HEK293T (cell line): ENCODE measurements around the gene SPC25.

ENCODE experiments used
- ARNT ChIP-seq: fragments of 450-650 bp; IDR thresholded peaks from 2 replicates; pipeline ENCODE4 v1.6.1; 2017; ENCODE audit warnings: mild to moderate bottlenecking
- BHLHE40 ChIP-seq: fragments of 450-650 bp; IDR thresholded peaks from 2 replicates; pipeline ENCODE4 v1.6.1; 2016; ENCODE audit warnings: mild to moderate bottlenecking, moderate library complexity, borderline replicate concordance
- ELF4 ChIP-seq: fragments of 450-650 bp; IDR thresholded peaks from 2 replicates; pipeline ENCODE4 v1.6.1; 2017; ENCODE audit warnings: antibody characterized with exemption
- FOXK2 ChIP-seq: fragments of 450-650 bp; IDR thresholded peaks from 2 replicates; pipeline ENCODE4 v1.6.1; 2016; ENCODE audit warnings: mild to moderate bottlenecking
- FOXM1 ChIP-seq: fragments of 450-650 bp; IDR thresholded peaks from 2 replicates; pipeline ENCODE4 v1.6.1; 2017; ENCODE audit warnings: mild to moderate bottlenecking, borderline replicate concordance
- HDGF ChIP-seq: fragments of 450-650 bp; IDR thresholded peaks from 2 replicates; pipeline ENCODE4 v1.6.1; 2017; ENCODE audit warnings: antibody characterized with exemption, borderline replicate concordance
- PKNOX1 ChIP-seq: fragments of 450-650 bp; IDR thresholded peaks from 2 replicates; pipeline ENCODE4 v1.6.1; 2016
- SUZ12 ChIP-seq: fragments of 450-650 bp; IDR thresholded peaks from 2 replicates; pipeline ENCODE4 v1.6.1; 2016; ENCODE audit warnings: mild to moderate bottlenecking
- TARDBP ChIP-seq: fragments of 450-650 bp; IDR thresholded peaks from 2 replicates; pipeline ENCODE4 v1.6.1; 2016
- ZNF384 ChIP-seq: fragments of 450-650 bp; IDR thresholded peaks from 2 replicates; pipeline ENCODE4 v1.6.1; 2016

DNA sequence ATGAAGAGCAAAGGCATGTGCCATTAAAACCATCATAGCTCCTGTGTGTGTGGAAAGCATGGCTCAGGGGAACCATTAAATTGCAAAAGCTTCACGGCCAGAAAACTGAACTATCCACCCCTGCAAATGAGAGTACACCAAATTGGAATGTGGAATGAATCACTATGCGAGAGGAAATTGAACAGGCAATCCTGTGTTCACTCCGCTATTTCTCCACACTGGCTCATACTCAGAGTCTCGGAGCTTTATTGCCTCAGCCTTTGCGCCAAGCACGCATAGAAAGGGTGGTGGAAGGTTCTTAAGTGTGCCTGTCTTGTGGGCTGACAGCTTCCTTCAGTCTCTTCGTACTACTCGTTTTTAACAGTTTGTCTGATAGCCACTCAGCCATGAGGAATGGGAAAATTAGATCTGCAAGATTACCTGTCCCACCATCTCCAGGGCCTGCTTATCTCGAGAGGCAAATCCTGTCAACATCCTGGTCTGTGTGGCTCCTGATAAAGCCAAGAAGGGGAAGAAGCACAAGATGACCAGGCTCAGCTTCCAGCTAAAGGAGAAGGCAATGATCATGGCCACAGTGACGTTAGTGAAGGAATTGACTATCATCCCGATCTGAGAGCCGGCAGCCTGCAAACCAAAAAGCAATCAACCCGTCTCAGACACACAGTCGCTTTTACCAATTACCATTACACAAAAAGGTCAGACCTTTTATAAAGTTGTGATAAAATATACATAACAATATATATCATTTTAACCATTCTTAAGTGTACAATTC lies 45.8 kb upstream of the SPC25 start:
- TF ChIP-seq FOXM1 (no peak), HDGF (no peak), PKNOX1 (no peak), ELF4 (no peak), TARDBP (no peak), ARNT (no peak), FOXK2 (no peak), SUZ12 (no peak), ZNF384 (no peak), BHLHE40 (no peak)
